Left kidney (tissue), 2 donors: Measurements from ENCODE around the gene TGFBR2. TPM values are rescaled to one million over a fixed set of nuclear protein-coding genes. Genes with fewer than 3 reads are reported as not detected.

Source experiments
- DNase-seq: peaks from one replicate; pipeline ENCODE4 v3.0.0-alpha.2; 2013
- polyA plus RNA-seq: library from polyadenylated mRNA; unstranded; fragments of 120-200 nt; gene quantifications from one replicate; pipeline ENCODE4 v1.2.1, GENCODE V29; 2013; ENCODE audit not compliant: insufficient read length

Gene TGFBR2
- polyA plus RNA-seq, 1 donor, result 93.2 TPM

GRCh38 chr3:30691249-30691880 lies 85.0 kb downstream of the TGFBR2 start:
- no peak for DNase-seq

- no peak for DNase-seq
Observed at GRCh38 chr3:30691944-30692343, 85.5 kb downstream of the TGFBR2 start.

- no peak for DNase-seq
Observed at GRCh38 chr3:30692498-30693130, 86.2 kb downstream of the TGFBR2 start.

GRCh38 chr3:30693470-30694120 lies 87.2 kb downstream of the TGFBR2 start:
- peak; percentile 75 for DNase-seq

- DNase-seq, result no peak
Observed at GRCh38 chr3:30694148-30694547, 87.7 kb downstream of the TGFBR2 start.

- no peak for DNase-seq
Observed at GRCh38 chr3:30694668-30695067, 88.3 kb downstream of the TGFBR2 start.

GRCh38 chr3:30695302-30696061 lies 89.1 kb downstream of the TGFBR2 start:
- no peak for DNase-seq

- DNase-seq, result no peak
Observed at GRCh38 chr3:30696403-30696819, 90.0 kb downstream of the TGFBR2 start.

- no peak for DNase-seq
Observed at GRCh38 chr3:30696896-30697295, 90.5 kb downstream of the TGFBR2 start.

- no peak for DNase-seq
Observed at GRCh38 chr3:30698549-30698948, 92.1 kb downstream of the TGFBR2 start.

- DNase-seq, result no peak
Observed at GRCh38 chr3:30699927-30700326, 93.5 kb downstream of the TGFBR2 start.

- no peak for DNase-seq
Observed at GRCh38 chr3:30700702-30701321, 94.4 kb downstream of the TGFBR2 start.

GRCh38 chr3:30702038-30702827 lies 95.8 kb downstream of the TGFBR2 start:
- DNase-seq, result no peak

- no peak for DNase-seq
Observed at GRCh38 chr3:30702828-30703397, 96.5 kb downstream of the TGFBR2 start.

GRCh38 chr3:30704931-30705890 lies 98.8 kb downstream of the TGFBR2 start:
- DNase-seq, result no peak

GRCh38 chr3:30707825-30708224 lies 101.4 kb downstream of the TGFBR2 start:
- no peak for DNase-seq

GRCh38 chr3:30708472-30708871 lies 102.1 kb downstream of the TGFBR2 start:
- DNase-seq, result no peak

- DNase-seq, result no peak
Observed at GRCh38 chr3:30710017-30710416, 103.6 kb downstream of the TGFBR2 start.

GRCh38 chr3:30711151-30711550 lies 104.8 kb downstream of the TGFBR2 start:
- DNase-seq, result no peak

GRCh38 chr3:30711867-30712266 lies 105.5 kb downstream of the TGFBR2 start:
- DNase-seq, result no peak
